K562 (cell line): ENCODE data around the gene EEF1AKMT4. TPM values are rescaled to one million over a fixed set of nuclear protein-coding genes. Genes with fewer than 3 reads are reported as not detected.
A peak's percentile ranks its signal among the peaks of the same experiment; 100 is the strongest.

ENCODE experiments used
- ATAC-seq: fragments of 200-7000 bp; cut with Tn5 transposase; 3 replicates; pipeline ENCODE4 v1.9.1; 2020; ENCODE audit warnings: moderate library complexity
- BruUV-seq: library from RNA; stranded (reverse); fragments of 400-500 nt; replicated peaks from 2 replicates; lab custom pipeline; 2021; lab: Mats Ljungman, UMichigan
- CTCF ChIA-PET: fragments of 300-600 bp; formaldehyde crosslinking; extraction: SDS; loops from one replicate; lab custom pipeline; 2021; ENCODE audit warnings: low intra/inter-chr PET ratio; lab: Yijun Ruan, JAX
- POLR2A ChIA-PET: fragments of 300-600, 350-650 bp; sonication (Branson Sonifier 250); formaldehyde crosslinking; extraction: SDS; loops from one replicate; lab custom pipeline; 2021; ENCODE audit warnings: antibody characterized with exemption, inconsistent platforms; lab: Yijun Ruan, JAX
- DNase-seq, 4 experiments: peaks; one replicate each; pipeline versions ENCODE4 v3.0.0 to v3.0.0-alpha.2; 2011 to 2018; ENCODE audit warnings: low spot score in 3 of 4, mixed read lengths in 3 of 4; ENCODE audit errors: extremely low read depth in 1 of 4
- FAIRE-seq: peaks from 2 replicates; lab custom pipeline; 2011; peaks lifted over from hg19 to GRCh38; lab: Jason Lieb, UNC
- H2AFZ ChIP-seq: 2 replicates; pipeline ENCODE4 v1.6.0; 2011; ENCODE audit warnings: low read depth, low read length, control low read depth, inconsistent platforms
- H3K27ac ChIP-seq: fragments of 200-600 bp; 3 replicates; pipeline ENCODE4 v1.8.0; 2011; ENCODE audit warnings: low read depth, mild to moderate bottlenecking, control low read depth, inconsistent platforms, low read length, moderate library complexity, mixed read lengths; ENCODE audit errors: extremely low read depth
- H3K27me3 ChIP-seq, 2 experiments: fragments of 300-600 bp in 1 of 2; 2 replicates in 1 of 2; 3 replicates in 1 of 2; pipeline versions ENCODE4 v1.6.0 to v1.8.0; 2011; ENCODE audit warnings: inconsistent platforms in 2 of 2, low read length in 2 of 2, mild to moderate bottlenecking in 1 of 2, mixed read lengths in 1 of 2, moderate library complexity in 1 of 2; ENCODE audit not compliant: control insufficient read depth in 2 of 2, insufficient read depth in 2 of 2
- H3K36me3 ChIP-seq: fragments of 300-600 bp; 3 replicates; pipeline ENCODE4 v1.8.0; 2011; ENCODE audit warnings: mild to moderate bottlenecking, low read length, inconsistent platforms; ENCODE audit not compliant: control insufficient read depth, insufficient read depth
- H3K4me1 ChIP-seq, 2 experiments: fragments of 200-600 bp in 1 of 2; replicated peaks in 1 of 2; 2 replicates in 1 of 2; 3 replicates in 1 of 2; pipeline versions ENCODE4 v1.5.1 to v1.8.0; 2011; ENCODE audit warnings: inconsistent platforms in 2 of 2, low read length in 2 of 2, mild to moderate bottlenecking in 1 of 2, mixed read lengths in 1 of 2, moderate library complexity in 1 of 2; ENCODE audit not compliant: control insufficient read depth in 2 of 2, insufficient read depth in 2 of 2
- H3K4me2 ChIP-seq: 2 replicates; pipeline ENCODE4 v1.6.1; 2011; ENCODE audit warnings: low read length, control low read depth, inconsistent platforms, mixed read lengths; ENCODE audit not compliant: insufficient read depth
- H3K4me3 ChIP-seq: fragments of 200-600 bp; sonication (generic), shearing (Covaris generic); 2 replicates; pipeline ENCODE4 v1.5.1; 2016; ENCODE audit warnings: control low read depth, inconsistent platforms
- H3K79me2 ChIP-seq: fragments of 200-600 bp; 3 replicates; pipeline ENCODE4 v1.8.0; 2011; ENCODE audit warnings: low read length, inconsistent platforms; ENCODE audit not compliant: control insufficient read depth, insufficient read depth
- H3K9ac ChIP-seq, 2 experiments: 2 replicates each; pipeline versions ENCODE4 v1.6.0 to v1.6.1; 2011; ENCODE audit warnings: low read depth in 2 of 2, low read length in 2 of 2, control low read depth in 1 of 2, inconsistent platforms in 1 of 2, mild to moderate bottlenecking in 1 of 2, mixed read lengths in 1 of 2; ENCODE audit not compliant: insufficient read depth in 1 of 2
- H3K9me1 ChIP-seq: one replicate; pipeline ENCODE4 v1.6.0; 2011; ENCODE audit warnings: inconsistent platforms, mild to moderate bottlenecking, low read length, moderate library complexity; ENCODE audit not compliant: control insufficient read depth, insufficient read depth
- H3K9me3 ChIP-seq: replicated peaks from 2 replicates; pipeline ENCODE4 v1.5.1; 2011; ENCODE audit warnings: low read depth, low read length, inconsistent platforms; ENCODE audit not compliant: control insufficient read depth, insufficient read depth
- H4K20me1 ChIP-seq: replicated peaks from 2 replicates; pipeline ENCODE4 v1.6.1; 2011; ENCODE audit warnings: low read length, inconsistent platforms, mixed read lengths; ENCODE audit not compliant: control insufficient read depth, insufficient read depth
- HDAC8 ChIP-seq: fragments of 450-650 bp; IDR thresholded peaks from 2 replicates; pipeline ENCODE4 v1.6.1; 2016; ENCODE audit warnings: mild to moderate bottlenecking, missing genetic modification characterization, moderate library complexity, missing compliant biosample characterization
- HDGF ChIP-seq: fragments of 450-650 bp; IDR thresholded peaks from 2 replicates; pipeline ENCODE4 v1.6.1; 2016
- HMG20A ChIP-seq: fragments of 450-650 bp; formaldehyde crosslinking; conservative IDR thresholded peaks from 2 replicates; pipeline ENCODE4 v1.4.0; 2020; ENCODE audit warnings: mild to moderate bottlenecking, mixed read lengths
- MIER1 ChIP-seq: fragments of 450-650 bp; IDR thresholded peaks from 2 replicates; pipeline ENCODE4 v1.6.1; 2016; ENCODE audit warnings: antibody characterized with exemption, mild to moderate bottlenecking, low read depth
- MYNN ChIP-seq, 2 experiments: sonication (generic); formaldehyde crosslinking in 1 of 2; IDR thresholded peaks; 2 replicates each; pipeline versions ENCODE4 v1.5.0 to v1.6.1; 2016 to 2020; ENCODE audit warnings: antibody characterized with exemption in 1 of 2, missing genetic modification reagents in 1 of 2
- NFYB ChIP-seq: IDR thresholded peaks from 2 replicates; pipeline ENCODE4 v1.6.1; 2011; ENCODE audit warnings: mild to moderate bottlenecking, moderate library complexity; ENCODE audit not compliant: insufficient read length; ENCODE audit errors: extremely low read depth
- SRSF3 ChIP-seq: fragments of 200-400 bp; formaldehyde crosslinking; IDR thresholded peaks from 2 replicates; pipeline ENCODE4 v1.6.1; 2016; ENCODE audit warnings: mild to moderate bottlenecking, low read length, moderate library complexity; ENCODE audit not compliant: insufficient read depth
- TSC22D4 ChIP-seq: fragments of 450-650 bp; IDR thresholded peaks from 2 replicates; pipeline ENCODE4 v1.6.1; 2016; ENCODE audit warnings: missing genetic modification characterization, missing biosample characterization, control low read depth
- WHSC1 ChIP-seq: IDR thresholded peaks from one replicate; pipeline ENCODE4 v1.6.1; 2012; ENCODE audit warnings: low read length, control low read depth, inconsistent platforms
- ZNF384 ChIP-seq: IDR thresholded peaks from 2 replicates; pipeline ENCODE4 v1.6.1; 2012; ENCODE audit warnings: low read depth, low read length, improper control_type of control experiment
- WGBS: fragments of 100-300 bp; shearing (Covaris generic); methylation state at CpG from one replicate; pipeline ENCODE4 v1.1.6; 2016; ENCODE audit warnings: low coverage, mixed read lengths; ENCODE audit not compliant: insufficient coverage; ENCODE audit errors: missing lambda C conversion rate; 5-methylcytosine and 5-hydroxymethylcytosine counted together
- in situ Hi-C: fragments of 300-500 bp; cut with MboI; formaldehyde crosslinking; loops from 4 replicates; pipeline ENCODE4 v1.15.0; 2018; ENCODE audit warnings: inconsistent platforms, mixed read lengths
- intact Hi-C: fragments of 100-400 bp; cut with micrococcal nuclease; formaldehyde crosslinking; loops from 2 replicates; pipeline ENCODE4 v1.14.2; 2022
- polyA plus RNA-seq, 8 experiments: library from polyadenylated mRNA; depleted of rRNA in 4 of 8; stranded (reverse) in 5 of 8; unstranded in 3 of 8; fragments of >200 nt; fragmentation: Nextera tagmentation in 2 of 8; fragmentation: Illumina TruSeq in 1 of 8; extraction: Ambion mirVana in 2 of 8; extraction: Trizol in 1 of 8; gene quantifications; 2 replicates each; pipeline versions ENCODE4 v1.2.1 to v1.2.3, GENCODE V29; 2011 to 2014; ENCODE audit warnings: inconsistent platforms in 1 of 8, missing spikeins in 1 of 8
- total RNA-seq, 7 experiments: library from RNA; depleted of rRNA in 6 of 7; stranded (reverse); fragments of >200 nt in 6 of 7; fragmentation: Illumina TruSeq in 2 of 7; extraction: Trizol in 2 of 7; gene quantifications; 2 replicates each; pipeline versions ENCODE4 v1.2.1 to v1.2.3, GENCODE V29; 2011 to 2021; ENCODE audit warnings: low replicate concordance in 1 of 7
- TF ChIP-seq, protein P1 (sequence below): IDR thresholded peaks from 2 replicates; pipeline ENCODE4 v1.6.1; 2014; ENCODE audit warnings: antibody characterized with exemption

EEF1AKMT4 gene
- total and polyA plus RNA-seq, 9 of the 15 experiments (the other 6 are each of a cell fraction or from before 2014, with no cell fraction given) = 10.3 to 49.4 (median 18.9) TPM

DNA sequence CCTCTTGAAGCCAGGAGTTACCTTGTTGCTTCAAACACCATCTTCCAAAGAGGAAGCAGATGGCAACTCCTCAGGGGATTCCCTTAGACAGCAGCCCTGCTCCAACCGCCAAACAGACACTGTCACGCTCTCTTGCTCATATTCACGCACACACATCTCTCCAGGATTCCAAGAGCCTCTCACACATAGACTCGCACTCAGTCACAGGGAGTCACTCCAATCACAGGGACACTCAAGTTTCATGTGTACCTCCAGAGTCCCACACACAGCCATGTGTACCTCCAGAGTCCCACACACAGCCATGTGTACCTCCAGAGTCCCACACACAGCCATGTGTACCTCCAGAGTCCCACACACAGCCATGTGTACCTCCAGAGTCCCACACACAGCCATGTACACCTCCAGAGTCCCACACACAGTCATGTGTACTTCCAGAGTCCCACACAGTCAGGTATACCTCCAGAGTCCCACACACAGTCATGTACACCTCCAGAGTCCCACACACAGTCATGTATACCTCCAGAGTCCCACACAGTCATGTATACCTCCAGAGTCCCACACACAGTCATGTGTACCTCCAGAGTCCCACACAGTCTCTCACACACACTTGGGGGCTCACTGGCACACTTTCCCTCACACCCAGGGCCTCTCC lies 14.0 kb upstream of the EEF1AKMT4 start:
- Histone ChIP-seq H3K4me3 (no peak overlapping the region), H3K9me1 (no peaks in the 10 kb centered on the region), H3K27me3 (peaks cover 24 to 50% of the 10 kb centered on the region in 2 experiments), H3K4me1 (peaks cover 0 to 26% of the 10 kb centered on the region in 2 experiments; a peak in 2 of 5 replicates), H3K4me2 (no peak overlapping the region), H3K36me3 (no peaks in the 10 kb centered on the region), H2AFZ (no peak overlapping the region), H4K20me1 (peaks cover 9% of the 10 kb centered on the region; the same call in 1 of the 2 replicates), H3K79me2 (no peaks in the 10 kb centered on the region), H3K9me3 (no peaks in the 10 kb centered on the region), H3K27ac (no peak overlapping the region), H3K9ac (no peak overlapping the region; a peak in 1 of 4 replicates)
- no peak for FAIRE-seq
- 18% methylated on average over 3 of the region's 4 CpGs for WGBS
- intact Hi-C loops (no loop called here), in situ Hi-C loops (no loop called here)
- DNase-seq = no peak
- ChIA-PET CTCF (no interaction called here), POLR2A (no interaction called here)
- BruUV-seq = no TSS peak
- TF ChIP-seq MIER1 (no peak), MYNN (IDR thresholded peaks at IDR 0.05) (no peak), MYNN (CRISPR knock-in tag; IDR thresholded peaks at IDR 0.05) (no peak)
- ATAC-seq = no peak

DNA sequence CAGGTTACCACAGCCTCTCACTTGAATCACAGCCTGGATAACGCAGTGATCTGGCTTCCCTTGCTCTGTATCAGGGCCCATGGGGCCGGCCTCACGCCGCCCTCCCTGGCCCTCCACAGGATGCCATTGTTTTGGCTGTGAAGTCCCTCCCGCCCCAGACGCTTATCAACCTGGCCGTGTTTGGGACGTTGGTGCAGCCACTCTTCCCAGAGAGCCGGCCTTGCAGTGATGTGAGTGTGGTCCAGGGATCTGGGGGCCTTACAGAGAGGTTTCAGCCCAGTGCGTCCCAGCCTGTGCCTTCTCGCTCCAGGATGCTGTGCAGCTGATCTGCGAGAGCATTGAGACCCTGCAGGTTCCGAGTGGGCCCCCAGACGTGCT lies 13.4 kb upstream of the EEF1AKMT4 start:
- Histone ChIP-seq H4K20me1 (peaks cover 14% of the 10 kb centered on the region; the same call in 1 of the 2 replicates), H3K4me2 (no peak overlapping the region), H3K36me3 (no peaks in the 10 kb centered on the region), H3K9ac (0 out of 4 replicates have a peak overlapping the region, but pooled peaks of 1 of the 2 experiments have one; percentile 30), H3K9me3 (no peaks in the 10 kb centered on the region), H3K4me3 (no peak overlapping the region), H3K79me2 (no peaks in the 10 kb centered on the region), H2AFZ (no peak overlapping the region), H3K27me3 (peaks cover 21 to 45% of the 10 kb centered on the region in 2 experiments), H3K9me1 (no peaks in the 10 kb centered on the region), H3K4me1 (peaks cover 0 to 23% of the 10 kb centered on the region in 2 experiments; a peak in 2 of 5 replicates), H3K27ac (no peak overlapping the region)
- in situ Hi-C loops = no loop called here
- BruUV-seq = no TSS peak
- ChIA-PET CTCF (no interaction called here), POLR2A (interaction anchor here (0.7 kb wide), 1 partner anchor 423 kb away, joined by 3 read pairs; no protein-coding TSS in a partner anchor)
- 8% methylated on average over 12 of the region's 14 CpGs for WGBS
- DNase-seq (no peak), ATAC-seq (peak; percentile 11; the same call in 1 of the 3 replicates), FAIRE-seq (no peak)
- intact Hi-C loops = no loop called here
- TF ChIP-seq HDGF = no peak
- TF ChIP-seq ZNF384 = no peak
- TF ChIP-seq SRSF3 = no peak
- TF ChIP-seq, protein P1, sequence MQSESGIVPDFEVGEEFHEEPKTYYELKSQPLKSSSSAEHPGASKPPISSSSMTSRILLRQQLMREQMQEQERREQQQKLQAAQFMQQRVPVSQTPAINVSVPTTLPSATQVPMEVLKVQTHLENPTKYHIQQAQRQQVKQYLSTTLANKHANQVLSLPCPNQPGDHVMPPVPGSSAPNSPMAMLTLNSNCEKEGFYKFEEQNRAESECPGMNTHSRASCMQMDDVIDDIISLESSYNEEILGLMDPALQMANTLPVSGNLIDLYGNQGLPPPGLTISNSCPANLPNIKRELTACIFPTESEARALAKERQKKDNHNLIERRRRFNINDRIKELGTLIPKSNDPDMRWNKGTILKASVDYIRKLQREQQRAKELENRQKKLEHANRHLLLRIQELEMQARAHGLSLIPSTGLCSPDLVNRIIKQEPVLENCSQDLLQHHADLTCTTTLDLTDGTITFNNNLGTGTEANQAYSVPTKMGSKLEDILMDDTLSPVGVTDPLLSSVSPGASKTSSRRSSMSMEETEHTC = no peak
- TF ChIP-seq TSC22D4 (tag) = no peak
- TF ChIP-seq NFYB = no peak
- TF ChIP-seq HDAC8 (tag) = no peak
- no peak for TF ChIP-seq WHSC1
- no peak for TF ChIP-seq HMG20A (CRISPR knock-in tag)
